Kidney (tissue), 14 donors: ENCODE results near the gene PTOV1. TPM values are rescaled to one million over a fixed set of nuclear protein-coding genes. Genes with fewer than 3 reads are reported as not detected.

Source experiments
- DNase-seq, 5 donors: peaks; one replicate each; pipeline ENCODE4 v3.0.0-alpha.2; 2013 to 2020
- FAIRE-seq: peaks from 2 replicates; lab custom pipeline; 2012; peaks lifted over from hg19 to GRCh38; lab: Jason Lieb, UNC
- H3K27ac ChIP-seq, 2 donors: one replicate each; pipeline ENCODE4 v1.7.0; 2013; ENCODE audit warnings: low read depth in 2 of 2, low read length in 2 of 2, inconsistent platforms in 1 of 2
- H3K27me3 ChIP-seq: one replicate; pipeline ENCODE4 v1.7.1; 2013; ENCODE audit warnings: low read length, inconsistent platforms; ENCODE audit not compliant: control insufficient read depth, insufficient read depth
- H3K36me3 ChIP-seq, 3 donors: one replicate each; pipeline versions ENCODE4 v1.7.0 to v1.7.1; 2013; ENCODE audit warnings: low read length in 3 of 3, control low read depth in 1 of 3, inconsistent platforms in 1 of 3; ENCODE audit not compliant: insufficient read depth in 3 of 3, control insufficient read depth in 2 of 3
- H3K4me1 ChIP-seq, 3 donors: one replicate each; pipeline versions ENCODE4 v1.7.0 to v1.7.1; 2013; ENCODE audit warnings: low read length in 3 of 3, inconsistent platforms in 1 of 3, low read depth in 1 of 3; ENCODE audit not compliant: control insufficient read depth in 2 of 3, insufficient read depth in 2 of 3
- H3K4me3 ChIP-seq, 3 donors: one replicate each; pipeline versions ENCODE4 v1.7.0 to v1.8.1; 2013; ENCODE audit warnings: low read length in 3 of 3, control low read depth in 1 of 3, inconsistent platforms in 1 of 3
- H3K9ac ChIP-seq, 3 donors: one replicate each; pipeline versions ENCODE4 v1.7.0 to v1.7.1; 2013; ENCODE audit warnings: low read length in 3 of 3, control low read depth in 1 of 3, inconsistent platforms in 1 of 3
- H3K9me3 ChIP-seq, 3 donors: one replicate each; pipeline versions ENCODE4 v1.7.0 to v1.7.1; 2013; ENCODE audit warnings: low read length in 3 of 3, control low read depth in 1 of 3, inconsistent platforms in 1 of 3; ENCODE audit not compliant: control insufficient read depth in 2 of 3, insufficient read depth in 1 of 3
- intact Hi-C: fragments of 100-400 bp; cut with DNase I; formaldehyde crosslinking; loops from one replicate; pipeline ENCODE4 v1.11.1; 2022
- polyA plus RNA-seq: library from polyadenylated mRNA; stranded (reverse); fragments of 350-450 nt; fragmentation: Illumina TruSeq; extraction: RNeasy Lipid Tissue Mini Kit (QIAGEN cat#74804); gene quantifications from one replicate; pipeline ENCODE4 v1.2.3, GENCODE V29; 2014; ENCODE audit warnings: low read depth, low replicate concordance; ENCODE audit not compliant: insufficient read depth
- total RNA-seq: library from RNA; stranded (reverse); fragmentation: NEBNext Ultra II Directional; extraction: Animal tissue kit (Norgen Biotek cat#: 25700); gene quantifications from one replicate; pipeline ENCODE4 v1.2.1, GENCODE V29; 2021
- TF ChIP-seq, protein P1 (sequence below): IDR thresholded peaks from 3 replicates; pipeline ENCODE4 v1.5.1; 2012; ENCODE audit warnings: mild to moderate bottlenecking, moderate library complexity, borderline replicate concordance; ENCODE audit not compliant: insufficient read depth; ENCODE audit errors: extremely low read depth
- donor health status: control.
- donor health status: control.
- donor health status: control.
- donor health status: control.
- donor health status: control.
- donor health status: DM: yes; HTN: yes; CAD: no.
- donor health status: Normal renal cell carcinoma (clear cell type).

The PTOV1 gene
- total and polyA plus RNA-seq, 2 donors from 2014 or later: 118 to 235 TPM

DNA sequence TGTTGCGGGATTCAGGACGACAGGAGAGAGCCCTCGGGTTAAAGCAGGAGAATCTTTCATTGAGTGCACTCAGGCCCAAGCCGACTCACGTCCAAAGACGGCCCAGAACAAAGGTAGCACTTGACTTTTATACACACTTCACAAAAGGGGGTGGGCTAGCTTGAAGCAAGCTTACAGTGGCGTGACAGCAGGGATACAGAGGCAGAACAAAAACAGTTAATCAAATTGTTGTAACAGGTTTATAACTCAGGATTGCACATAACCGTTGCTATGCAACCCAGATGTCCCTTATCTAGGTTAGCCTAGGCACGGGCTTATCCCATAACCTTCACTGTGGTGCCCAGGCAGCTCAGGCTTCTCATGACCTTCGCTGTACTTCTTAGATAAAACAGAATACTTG is 30.8 kb upstream of the PTOV1 start:
- TF ChIP-seq, protein P1, sequence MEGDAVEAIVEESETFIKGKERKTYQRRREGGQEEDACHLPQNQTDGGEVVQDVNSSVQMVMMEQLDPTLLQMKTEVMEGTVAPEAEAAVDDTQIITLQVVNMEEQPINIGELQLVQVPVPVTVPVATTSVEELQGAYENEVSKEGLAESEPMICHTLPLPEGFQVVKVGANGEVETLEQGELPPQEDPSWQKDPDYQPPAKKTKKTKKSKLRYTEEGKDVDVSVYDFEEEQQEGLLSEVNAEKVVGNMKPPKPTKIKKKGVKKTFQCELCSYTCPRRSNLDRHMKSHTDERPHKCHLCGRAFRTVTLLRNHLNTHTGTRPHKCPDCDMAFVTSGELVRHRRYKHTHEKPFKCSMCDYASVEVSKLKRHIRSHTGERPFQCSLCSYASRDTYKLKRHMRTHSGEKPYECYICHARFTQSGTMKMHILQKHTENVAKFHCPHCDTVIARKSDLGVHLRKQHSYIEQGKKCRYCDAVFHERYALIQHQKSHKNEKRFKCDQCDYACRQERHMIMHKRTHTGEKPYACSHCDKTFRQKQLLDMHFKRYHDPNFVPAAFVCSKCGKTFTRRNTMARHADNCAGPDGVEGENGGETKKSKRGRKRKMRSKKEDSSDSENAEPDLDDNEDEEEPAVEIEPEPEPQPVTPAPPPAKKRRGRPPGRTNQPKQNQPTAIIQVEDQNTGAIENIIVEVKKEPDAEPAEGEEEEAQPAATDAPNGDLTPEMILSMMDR: no peak
- Histone ChIP-seq H3K27me3 (no peaks in the 10 kb centered on the region), H3K4me3 (no peak overlapping the region), H3K4me1 (peaks cover 0 to 10% (median 0%) of the 10 kb centered on the region in 3 donors), H3K36me3 (peaks cover 2 to 18% (median 7%) of the 10 kb centered on the region in 3 donors), H3K9ac (no peak overlapping the region), H3K27ac (no peak overlapping the region), H3K9me3 (no peaks in the 10 kb centered on the region)
- peak in 1 of 5 donors; percentile 55 for DNase-seq
- intact Hi-C loops: no loop called here
- FAIRE-seq: no peak

DNA sequence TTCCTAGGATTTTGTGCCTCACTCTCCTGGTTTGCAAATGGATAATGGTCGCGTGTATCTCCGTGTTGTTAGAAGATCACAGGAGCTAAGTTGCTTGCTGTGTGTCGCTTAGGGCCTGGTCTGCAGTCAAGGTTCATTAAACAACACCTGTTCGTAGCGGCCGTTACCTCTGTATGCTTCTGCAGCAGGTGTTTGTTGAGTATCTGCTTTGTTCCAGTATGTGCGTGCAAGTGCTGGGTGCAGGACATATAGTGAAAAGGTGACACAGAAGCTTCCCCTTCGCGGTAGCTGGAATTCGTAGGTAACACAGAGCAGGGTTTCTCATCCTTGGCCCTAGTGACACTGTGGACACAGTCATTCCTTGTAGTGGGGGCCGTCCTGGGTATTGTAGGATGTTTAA is 27.5 kb upstream of the PTOV1 start:
- TF ChIP-seq, protein P1: no peak
- Histone ChIP-seq H3K27ac (no peak overlapping the region), H3K36me3 (peaks cover 2 to 20% (median 7%) of the 10 kb centered on the region in 3 donors), H3K4me3 (no peak overlapping the region), H3K27me3 (no peaks in the 10 kb centered on the region), H3K9me3 (no peaks in the 10 kb centered on the region), H3K4me1 (peaks cover 0 to 10% (median 0%) of the 10 kb centered on the region in 3 donors), H3K9ac (no peak overlapping the region)
- DNase-seq (no peak), FAIRE-seq (no peak)
- intact Hi-C loops: no loop called here

DNA sequence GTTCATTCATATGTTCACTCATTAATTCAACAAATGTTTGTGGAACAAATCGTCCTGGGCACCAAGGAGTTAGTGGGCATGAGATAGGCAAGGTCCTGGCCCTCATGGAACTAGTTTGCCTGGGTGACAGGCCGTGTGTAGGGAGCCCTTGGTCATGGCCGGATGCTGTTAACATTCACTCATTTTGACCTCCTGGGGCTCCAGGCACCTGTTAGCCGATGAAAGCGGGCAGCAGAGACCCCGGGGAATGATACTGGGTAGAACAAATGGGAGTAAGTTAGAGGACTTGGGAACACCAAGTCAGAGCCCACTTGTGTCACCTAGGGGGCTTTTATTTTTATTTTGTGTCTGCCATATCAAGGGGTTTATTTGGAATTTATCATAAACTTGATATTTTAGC is 26.3 kb upstream of the PTOV1 start:
- FAIRE-seq (no peak), DNase-seq (no peak)
- peaks cover 2 to 24% (median 7%) of the 10 kb centered on the region in 3 donors for H3K36me3 ChIP-seq
- no peak overlapping the region for H3K9ac ChIP-seq
- intact Hi-C loops: no loop called here
- H3K9me3 ChIP-seq: no peaks in the 10 kb centered on the region
- H3K27me3 ChIP-seq: no peaks in the 10 kb centered on the region
- TF ChIP-seq, protein P1: no peak
- H3K27ac ChIP-seq: no peak overlapping the region
- H3K4me1 ChIP-seq: no peaks in the 10 kb centered on the region
- no peak overlapping the region for H3K4me3 ChIP-seq

DNA sequence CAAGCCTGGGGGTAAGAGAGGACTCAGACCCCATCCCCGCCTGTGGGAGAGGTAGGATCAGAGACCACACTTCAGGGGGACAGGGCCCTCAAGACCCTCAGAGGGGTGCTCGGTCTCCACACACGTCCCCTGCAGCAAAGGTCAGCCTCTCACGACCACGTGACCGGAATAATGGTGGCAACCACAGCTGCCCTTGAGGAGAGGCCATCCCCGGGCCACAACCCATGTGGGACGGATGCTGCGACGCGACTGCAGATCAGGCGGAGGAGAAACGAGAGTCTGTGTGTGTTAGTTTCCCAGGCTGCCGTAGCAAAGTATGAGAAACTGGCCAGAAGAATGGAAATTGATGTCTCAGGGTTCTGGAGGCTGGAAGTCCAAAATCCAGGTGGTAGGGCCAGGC is 23.9 kb upstream of the PTOV1 start:
- no peaks in the 10 kb centered on the region for H3K4me1 ChIP-seq
- FAIRE-seq (no peak), DNase-seq (no peak)
- H3K27me3 ChIP-seq: no peaks in the 10 kb centered on the region
- H3K9ac ChIP-seq: no peak overlapping the region
- peaks cover 2 to 32% (median 8%) of the 10 kb centered on the region in 3 donors for H3K36me3 ChIP-seq
- H3K4me3 ChIP-seq: no peak overlapping the region
- intact Hi-C loops: no loop called here
- no peaks in the 10 kb centered on the region for H3K9me3 ChIP-seq
- H3K27ac ChIP-seq: no peak overlapping the region
- TF ChIP-seq, protein P1: no peak
